K562 (cell line): ENCODE measurements around the gene TUBB2A. TPM values are rescaled to one million over a fixed set of nuclear protein-coding genes. Genes with fewer than 3 reads are reported as not detected.

Source experiments
- polyA plus RNA-seq, 8 experiments: library from polyadenylated mRNA; depleted of rRNA in 4 of 8; stranded (reverse) in 5 of 8; unstranded in 3 of 8; fragments of >200 nt; fragmentation: Nextera tagmentation in 2 of 8; fragmentation: Illumina TruSeq in 1 of 8; extraction: Ambion mirVana in 2 of 8; extraction: Trizol in 1 of 8; gene quantifications; 2 replicates each; pipeline versions ENCODE4 v1.2.1 to v1.2.3, GENCODE V29; 2011 to 2014; ENCODE audit warnings: inconsistent platforms in 1 of 8, missing spikeins in 1 of 8
- total RNA-seq, 7 experiments: library from RNA; depleted of rRNA in 6 of 7; stranded (reverse); fragments of >200 nt in 6 of 7; fragmentation: Illumina TruSeq in 2 of 7; extraction: Trizol in 2 of 7; gene quantifications; 2 replicates each; pipeline versions ENCODE4 v1.2.1 to v1.2.3, GENCODE V29; 2011 to 2021; ENCODE audit warnings: low replicate concordance in 1 of 7
- TF ChIP-seq, protein P1 (sequence below): fragments of 200-600 bp; sonication (generic); IDR thresholded peaks from one replicate; pipeline ENCODE4 v1.6.1; 2012; ENCODE audit warnings: mild to moderate bottlenecking, low read depth, low read length, inconsistent platforms

The TUBB2A gene
- total and polyA plus RNA-seq, 9 of the 15 experiments (the other 6 are each of a cell fraction or from before 2014, with no cell fraction given): 3.6 to 92.1 (median 45.6) TPM

DNA sequence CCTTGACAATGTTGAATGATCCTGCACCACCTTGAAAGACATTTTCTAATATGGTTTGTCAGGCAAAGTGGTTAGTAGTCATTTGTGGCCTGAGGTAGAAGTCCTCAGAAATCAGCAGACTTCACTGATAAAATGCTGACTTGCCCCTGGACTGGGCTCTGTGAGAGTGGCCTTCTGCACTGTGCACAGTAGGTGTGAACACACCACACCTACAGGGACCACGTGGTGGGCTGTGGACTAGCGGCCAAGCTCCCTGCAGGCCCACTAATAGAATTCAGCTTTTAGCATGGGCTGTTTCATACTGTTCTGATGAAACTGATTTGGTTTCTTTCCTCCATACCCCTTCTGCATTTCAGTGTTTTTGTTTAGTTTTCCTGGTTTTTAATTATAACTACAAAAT lies 31.5 kb downstream of the TUBB2A start (continued):
- TF ChIP-seq, protein P1, sequence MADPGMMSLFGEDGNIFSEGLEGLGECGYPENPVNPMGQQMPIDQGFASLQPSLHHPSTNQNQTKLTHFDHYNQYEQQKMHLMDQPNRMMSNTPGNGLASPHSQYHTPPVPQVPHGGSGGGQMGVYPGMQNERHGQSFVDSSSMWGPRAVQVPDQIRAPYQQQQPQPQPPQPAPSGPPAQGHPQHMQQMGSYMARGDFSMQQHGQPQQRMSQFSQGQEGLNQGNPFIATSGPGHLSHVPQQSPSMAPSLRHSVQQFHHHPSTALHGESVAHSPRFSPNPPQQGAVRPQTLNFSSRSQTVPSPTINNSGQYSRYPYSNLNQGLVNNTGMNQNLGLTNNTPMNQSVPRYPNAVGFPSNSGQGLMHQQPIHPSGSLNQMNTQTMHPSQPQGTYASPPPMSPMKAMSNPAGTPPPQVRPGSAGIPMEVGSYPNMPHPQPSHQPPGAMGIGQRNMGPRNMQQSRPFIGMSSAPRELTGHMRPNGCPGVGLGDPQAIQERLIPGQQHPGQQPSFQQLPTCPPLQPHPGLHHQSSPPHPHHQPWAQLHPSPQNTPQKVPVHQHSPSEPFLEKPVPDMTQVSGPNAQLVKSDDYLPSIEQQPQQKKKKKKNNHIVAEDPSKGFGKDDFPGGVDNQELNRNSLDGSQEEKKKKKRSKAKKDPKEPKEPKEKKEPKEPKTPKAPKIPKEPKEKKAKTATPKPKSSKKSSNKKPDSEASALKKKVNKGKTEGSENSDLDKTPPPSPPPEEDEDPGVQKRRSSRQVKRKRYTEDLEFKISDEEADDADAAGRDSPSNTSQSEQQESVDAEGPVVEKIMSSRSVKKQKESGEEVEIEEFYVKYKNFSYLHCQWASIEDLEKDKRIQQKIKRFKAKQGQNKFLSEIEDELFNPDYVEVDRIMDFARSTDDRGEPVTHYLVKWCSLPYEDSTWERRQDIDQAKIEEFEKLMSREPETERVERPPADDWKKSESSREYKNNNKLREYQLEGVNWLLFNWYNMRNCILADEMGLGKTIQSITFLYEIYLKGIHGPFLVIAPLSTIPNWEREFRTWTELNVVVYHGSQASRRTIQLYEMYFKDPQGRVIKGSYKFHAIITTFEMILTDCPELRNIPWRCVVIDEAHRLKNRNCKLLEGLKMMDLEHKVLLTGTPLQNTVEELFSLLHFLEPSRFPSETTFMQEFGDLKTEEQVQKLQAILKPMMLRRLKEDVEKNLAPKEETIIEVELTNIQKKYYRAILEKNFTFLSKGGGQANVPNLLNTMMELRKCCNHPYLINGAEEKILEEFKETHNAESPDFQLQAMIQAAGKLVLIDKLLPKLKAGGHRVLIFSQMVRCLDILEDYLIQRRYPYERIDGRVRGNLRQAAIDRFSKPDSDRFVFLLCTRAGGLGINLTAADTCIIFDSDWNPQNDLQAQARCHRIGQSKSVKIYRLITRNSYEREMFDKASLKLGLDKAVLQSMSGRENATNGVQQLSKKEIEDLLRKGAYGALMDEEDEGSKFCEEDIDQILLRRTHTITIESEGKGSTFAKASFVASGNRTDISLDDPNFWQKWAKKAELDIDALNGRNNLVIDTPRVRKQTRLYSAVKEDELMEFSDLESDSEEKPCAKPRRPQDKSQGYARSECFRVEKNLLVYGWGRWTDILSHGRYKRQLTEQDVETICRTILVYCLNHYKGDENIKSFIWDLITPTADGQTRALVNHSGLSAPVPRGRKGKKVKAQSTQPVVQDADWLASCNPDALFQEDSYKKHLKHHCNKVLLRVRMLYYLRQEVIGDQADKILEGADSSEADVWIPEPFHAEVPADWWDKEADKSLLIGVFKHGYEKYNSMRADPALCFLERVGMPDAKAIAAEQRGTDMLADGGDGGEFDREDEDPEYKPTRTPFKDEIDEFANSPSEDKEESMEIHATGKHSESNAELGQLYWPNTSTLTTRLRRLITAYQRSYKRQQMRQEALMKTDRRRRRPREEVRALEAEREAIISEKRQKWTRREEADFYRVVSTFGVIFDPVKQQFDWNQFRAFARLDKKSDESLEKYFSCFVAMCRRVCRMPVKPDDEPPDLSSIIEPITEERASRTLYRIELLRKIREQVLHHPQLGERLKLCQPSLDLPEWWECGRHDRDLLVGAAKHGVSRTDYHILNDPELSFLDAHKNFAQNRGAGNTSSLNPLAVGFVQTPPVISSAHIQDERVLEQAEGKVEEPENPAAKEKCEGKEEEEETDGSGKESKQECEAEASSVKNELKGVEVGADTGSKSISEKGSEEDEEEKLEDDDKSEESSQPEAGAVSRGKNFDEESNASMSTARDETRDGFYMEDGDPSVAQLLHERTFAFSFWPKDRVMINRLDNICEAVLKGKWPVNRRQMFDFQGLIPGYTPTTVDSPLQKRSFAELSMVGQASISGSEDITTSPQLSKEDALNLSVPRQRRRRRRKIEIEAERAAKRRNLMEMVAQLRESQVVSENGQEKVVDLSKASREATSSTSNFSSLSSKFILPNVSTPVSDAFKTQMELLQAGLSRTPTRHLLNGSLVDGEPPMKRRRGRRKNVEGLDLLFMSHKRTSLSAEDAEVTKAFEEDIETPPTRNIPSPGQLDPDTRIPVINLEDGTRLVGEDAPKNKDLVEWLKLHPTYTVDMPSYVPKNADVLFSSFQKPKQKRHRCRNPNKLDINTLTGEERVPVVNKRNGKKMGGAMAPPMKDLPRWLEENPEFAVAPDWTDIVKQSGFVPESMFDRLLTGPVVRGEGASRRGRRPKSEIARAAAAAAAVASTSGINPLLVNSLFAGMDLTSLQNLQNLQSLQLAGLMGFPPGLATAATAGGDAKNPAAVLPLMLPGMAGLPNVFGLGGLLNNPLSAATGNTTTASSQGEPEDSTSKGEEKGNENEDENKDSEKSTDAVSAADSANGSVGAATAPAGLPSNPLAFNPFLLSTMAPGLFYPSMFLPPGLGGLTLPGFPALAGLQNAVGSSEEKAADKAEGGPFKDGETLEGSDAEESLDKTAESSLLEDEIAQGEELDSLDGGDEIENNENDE: no peak
